HEK293T (cell line): Measurements from ENCODE around the gene OPCML.

ENCODE experiments used
- CTCF ChIA-PET: fragments of 350-600 bp; formaldehyde crosslinking; extraction: SDS; loops from one replicate; lab custom pipeline; 2021; ENCODE audit warnings: antibody characterized with exemption, inconsistent platforms; lab: Yijun Ruan, JAX
- POLR2A ChIA-PET: fragments of 350-600 bp; formaldehyde crosslinking; extraction: SDS; loops from one replicate; lab custom pipeline; 2020; ENCODE audit warnings: antibody characterized with exemption, inconsistent platforms; lab: Yijun Ruan, JAX
- DNase-seq: peaks from one replicate; pipeline ENCODE4 v3.0.0; 2012; ENCODE audit warnings: mixed read lengths; ENCODE audit errors: extremely low spot score
- ARNT ChIP-seq: fragments of 450-650 bp; IDR thresholded peaks from 2 replicates; pipeline ENCODE4 v1.6.1; 2017; ENCODE audit warnings: mild to moderate bottlenecking
- BHLHE40 ChIP-seq: fragments of 450-650 bp; IDR thresholded peaks from 2 replicates; pipeline ENCODE4 v1.6.1; 2016; ENCODE audit warnings: mild to moderate bottlenecking, moderate library complexity, borderline replicate concordance
- CTBP1 ChIP-seq: fragments of 450-650 bp; IDR thresholded peaks from 2 replicates; pipeline ENCODE4 v1.6.1; 2016; ENCODE audit warnings: borderline replicate concordance
- ELF4 ChIP-seq: fragments of 450-650 bp; IDR thresholded peaks from 2 replicates; pipeline ENCODE4 v1.6.1; 2017; ENCODE audit warnings: antibody characterized with exemption
- FOXA1 ChIP-seq: fragments of 450-650 bp; IDR thresholded peaks from 2 replicates; pipeline ENCODE4 v1.6.1; 2016; ENCODE audit warnings: mild to moderate bottlenecking
- FOXK2 ChIP-seq: fragments of 450-650 bp; IDR thresholded peaks from 2 replicates; pipeline ENCODE4 v1.6.1; 2016; ENCODE audit warnings: mild to moderate bottlenecking
- FOXM1 ChIP-seq: fragments of 450-650 bp; IDR thresholded peaks from 2 replicates; pipeline ENCODE4 v1.6.1; 2017; ENCODE audit warnings: mild to moderate bottlenecking, borderline replicate concordance
- HDGF ChIP-seq: fragments of 450-650 bp; IDR thresholded peaks from 2 replicates; pipeline ENCODE4 v1.6.1; 2017; ENCODE audit warnings: antibody characterized with exemption, borderline replicate concordance
- L3MBTL2 ChIP-seq: fragments of 450-650 bp; conservative IDR thresholded peaks from 2 replicates; pipeline ENCODE4 v1.6.1; 2016; ENCODE audit warnings: mild to moderate bottlenecking
- LEF1 ChIP-seq: fragments of 450-650 bp; IDR thresholded peaks from 2 replicates; pipeline ENCODE4 v1.6.1; 2017; ENCODE audit warnings: mild to moderate bottlenecking, borderline replicate concordance
- NFRKB ChIP-seq: fragments of 450-650 bp; IDR thresholded peaks from 2 replicates; pipeline ENCODE4 v1.6.1; 2016; ENCODE audit warnings: mild to moderate bottlenecking, moderate library complexity
- SP1 ChIP-seq: fragments of 450-650 bp; IDR thresholded peaks from 2 replicates; pipeline ENCODE4 v1.6.1; 2017
- SUZ12 ChIP-seq: fragments of 450-650 bp; IDR thresholded peaks from 2 replicates; pipeline ENCODE4 v1.6.1; 2016; ENCODE audit warnings: mild to moderate bottlenecking
- TARDBP ChIP-seq: fragments of 450-650 bp; IDR thresholded peaks from 2 replicates; pipeline ENCODE4 v1.6.1; 2016
- ZNF384 ChIP-seq: fragments of 450-650 bp; IDR thresholded peaks from 2 replicates; pipeline ENCODE4 v1.6.1; 2016
- TF ChIP-seq, protein P1 (sequence below): fragments of 450-650 bp; IDR thresholded peaks from 2 replicates; pipeline ENCODE4 v1.6.1; 2016

The OPCML gene

DNA sequence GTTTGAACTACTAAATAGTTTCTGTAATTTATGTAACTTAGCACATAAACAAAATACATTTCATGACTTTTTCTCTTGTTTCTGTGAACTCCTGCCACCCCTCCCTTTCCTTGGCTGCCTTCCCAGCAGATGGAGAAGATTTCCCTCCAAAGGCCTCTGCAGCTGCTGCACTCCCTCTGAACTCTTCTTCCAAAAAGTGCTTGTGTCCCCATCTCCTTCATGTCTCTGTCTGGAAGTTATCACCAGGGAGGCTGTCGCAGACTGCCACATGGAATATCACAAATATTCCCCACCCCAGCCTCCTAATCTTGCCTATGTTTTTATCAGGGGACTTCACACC is 1068.3 kb downstream of the OPCML start:
- TF ChIP-seq TARDBP (no peak), FOXK2 (no peak), HDGF (no peak), SP1 (no peak), SUZ12 (no peak), BHLHE40 (no peak), FOXA1 (no peak), CTBP1 (no peak), ZNF384 (no peak), ELF4 (no peak), LEF1 (no peak), ARNT (no peak), FOXM1 (no peak), L3MBTL2 (no peak), NFRKB (no peak)
- TF ChIP-seq, protein P1, sequence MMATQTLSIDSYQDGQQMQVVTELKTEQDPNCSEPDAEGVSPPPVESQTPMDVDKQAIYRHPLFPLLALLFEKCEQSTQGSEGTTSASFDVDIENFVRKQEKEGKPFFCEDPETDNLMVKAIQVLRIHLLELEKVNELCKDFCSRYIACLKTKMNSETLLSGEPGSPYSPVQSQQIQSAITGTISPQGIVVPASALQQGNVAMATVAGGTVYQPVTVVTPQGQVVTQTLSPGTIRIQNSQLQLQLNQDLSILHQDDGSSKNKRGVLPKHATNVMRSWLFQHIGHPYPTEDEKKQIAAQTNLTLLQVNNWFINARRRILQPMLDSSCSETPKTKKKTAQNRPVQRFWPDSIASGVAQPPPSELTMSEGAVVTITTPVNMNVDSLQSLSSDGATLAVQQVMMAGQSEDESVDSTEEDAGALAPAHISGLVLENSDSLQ, result no peak
- CTCF ChIA-PET, result no interaction called here
- no peak for DNase-seq
- POLR2A ChIA-PET, result no interaction called here

DNA sequence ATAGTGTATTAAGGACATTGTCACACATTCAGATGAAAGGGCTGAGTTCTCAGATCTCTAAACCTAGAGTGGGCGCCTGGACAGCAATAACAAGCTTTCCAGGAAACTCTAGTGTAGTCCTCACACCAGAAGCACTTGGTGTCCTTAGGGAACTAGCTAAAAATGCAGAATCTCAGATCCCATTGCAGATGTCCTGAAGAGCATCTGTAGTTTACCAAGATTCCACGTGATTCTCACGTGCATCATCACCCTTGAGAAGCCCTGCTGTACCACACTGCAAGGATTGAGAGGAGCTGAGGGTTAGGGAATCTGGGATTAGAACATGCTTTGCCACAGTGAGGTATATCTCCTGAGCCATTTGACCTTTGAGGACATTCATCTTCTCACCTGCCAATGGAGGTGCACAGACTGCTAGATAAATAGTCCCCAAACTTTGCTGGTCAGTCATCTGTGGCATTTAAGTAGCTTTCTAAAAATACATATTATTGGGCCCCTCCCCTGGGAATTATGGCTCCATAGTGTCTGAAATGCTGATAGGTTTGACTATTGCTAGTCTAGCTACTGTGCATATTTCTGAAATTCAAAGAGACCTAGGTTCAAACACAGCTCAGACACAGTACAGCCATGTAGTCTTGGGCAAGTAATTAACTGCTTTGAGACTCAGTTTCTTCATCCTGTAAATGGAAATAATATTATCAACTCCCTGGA is 1068.9 kb downstream of the OPCML start:
- DNase-seq, result no peak
- ChIA-PET POLR2A (no interaction called here), CTCF (interaction anchor here (0.6 kb wide), 1 partner anchor 716 kb away, joined by 3 read pairs; no protein-coding TSS in a partner anchor)
- TF ChIP-seq CTBP1, result no peak
- no peak for TF ChIP-seq L3MBTL2
- no peak for TF ChIP-seq FOXK2
- TF ChIP-seq, protein P1, result no peak
- no peak for TF ChIP-seq NFRKB
- no peak for TF ChIP-seq LEF1
- no peak for TF ChIP-seq HDGF
- TF ChIP-seq ARNT, result no peak
- TF ChIP-seq BHLHE40, result no peak
- TF ChIP-seq TARDBP, result no peak
- TF ChIP-seq FOXA1, result no peak
- no peak for TF ChIP-seq SP1
- no peak for TF ChIP-seq SUZ12

DNA sequence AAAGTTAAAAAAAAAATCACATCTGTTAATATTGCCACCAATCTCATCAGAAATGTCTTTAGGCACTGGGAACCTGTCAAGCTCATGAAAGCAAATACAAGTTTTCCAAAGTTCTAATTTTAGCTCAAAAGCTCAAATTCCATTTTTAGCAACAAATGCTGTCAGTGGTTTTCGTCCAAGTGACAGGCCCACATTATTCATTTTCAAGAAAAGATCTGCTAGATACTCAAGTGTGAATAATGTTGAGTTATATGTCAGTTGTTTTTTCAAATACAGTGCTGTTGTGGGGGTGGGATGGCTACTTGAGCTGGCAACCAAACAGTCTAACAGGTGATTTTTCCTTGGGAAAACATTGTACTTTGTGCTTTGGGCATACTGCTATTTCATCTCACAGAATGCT is 1072.6 kb downstream of the OPCML start:
- TF ChIP-seq SUZ12 (no peak), HDGF (no peak), L3MBTL2 (no peak), SP1 (no peak), ZNF384 (no peak), ARNT (no peak), FOXK2 (no peak), FOXM1 (no peak), LEF1 (no peak), TARDBP (no peak), CTBP1 (no peak), FOXA1 (no peak), NFRKB (no peak), BHLHE40 (no peak), ELF4 (no peak)
- TF ChIP-seq, protein P1, result no peak
- POLR2A ChIA-PET, result no interaction called here
- DNase-seq, result no peak
- CTCF ChIA-PET, result no interaction called here

DNA sequence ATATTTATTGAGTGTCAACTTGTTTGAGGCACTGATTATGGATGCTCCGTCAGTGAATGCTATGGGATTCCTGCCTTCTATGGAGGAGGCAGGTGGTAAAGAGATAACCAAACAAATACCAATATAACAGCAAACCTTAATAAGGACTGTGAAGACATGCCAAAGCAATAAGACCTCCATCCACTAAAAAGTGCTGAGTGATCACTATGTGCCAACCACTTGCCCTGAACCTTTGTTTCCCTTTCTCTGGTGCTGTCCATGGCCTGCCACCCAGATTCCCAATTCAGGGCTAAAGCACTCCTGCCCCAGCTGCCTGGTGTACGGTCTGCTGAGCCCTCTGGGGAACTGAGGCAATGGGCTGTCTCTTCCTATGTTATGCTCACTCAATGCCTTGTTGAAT is 1074.9 kb downstream of the OPCML start:
- no peak for TF ChIP-seq FOXM1
- TF ChIP-seq CTBP1, result no peak
- TF ChIP-seq LEF1, result no peak
- no peak for TF ChIP-seq ZNF384
- ChIA-PET POLR2A (no interaction called here), CTCF (no interaction called here)
- DNase-seq, result no peak

- ChIA-PET CTCF (no interaction called here), POLR2A (no interaction called here)
- no peak for DNase-seq
- no peak for TF ChIP-seq ZNF384
- TF ChIP-seq ARNT, result no peak
- TF ChIP-seq L3MBTL2, result no peak
- TF ChIP-seq SUZ12, result no peak
- no peak for TF ChIP-seq BHLHE40
- no peak for TF ChIP-seq FOXA1
- no peak for TF ChIP-seq TARDBP
- TF ChIP-seq NFRKB, result no peak
Measured at GRCh38 chr11:132456751-132457328, 1075.5 kb downstream of the OPCML start.

GRCh38 chr11:132455044-132455443 is 1077.3 kb downstream of the OPCML start:
- ChIA-PET CTCF (no interaction called here), POLR2A (no interaction called here)
- TF ChIP-seq BHLHE40 (no peak), CTBP1 (no peak), FOXM1 (no peak), ELF4 (no peak), LEF1 (no peak), TARDBP (no peak), ARNT (no peak), NFRKB (no peak), FOXK2 (no peak), L3MBTL2 (no peak), FOXA1 (no peak), SUZ12 (no peak), ZNF384 (no peak)
- TF ChIP-seq, protein P1, result no peak
- no peak for DNase-seq
